NCI-H2081 (cell line): ENCODE measurements around the gene GAS7.

ENCODE experiments used
- DNase-seq, 2 experiments: peaks; one replicate each; lab custom pipeline; 2025; lab: John Stamatoyannopoulos, UW

Gene GAS7

GRCh38 chr17:9981344-9981915 lies 217.0 kb downstream of the GAS7 start:
- DNase-seq, result no peak

DNA sequence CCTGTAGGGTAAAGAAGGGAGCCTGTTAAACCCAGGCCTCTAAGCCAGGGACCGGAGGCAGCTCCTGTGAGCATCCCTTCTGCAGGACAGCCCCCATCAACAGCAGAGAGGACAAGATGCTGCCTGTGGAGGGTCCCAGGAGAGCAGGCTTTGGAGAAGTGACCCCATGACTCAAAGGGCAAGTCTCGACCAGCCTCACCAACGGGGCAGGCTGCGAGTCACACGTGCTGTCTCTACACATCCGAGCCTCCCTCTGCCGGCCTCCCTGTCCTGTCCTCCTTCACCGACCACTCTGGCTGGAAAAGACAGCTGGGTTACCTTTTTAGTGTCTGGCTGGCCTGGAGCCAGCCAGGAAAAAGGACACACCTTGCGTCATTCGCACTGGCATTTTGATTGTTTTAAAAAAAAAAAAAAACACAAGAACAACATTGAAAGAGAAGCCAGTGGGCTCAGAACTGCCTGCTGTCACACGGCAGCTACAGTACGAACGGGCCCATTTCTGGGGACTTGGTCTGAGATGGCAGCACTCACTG lies 218.9 kb downstream of the GAS7 start:
- no peak for DNase-seq

- DNase-seq, result no peak
These were observed 221.2 kb downstream of the GAS7 start for GRCh38 chr17:9977180-9977575.

- DNase-seq, result no peak
These were observed 221.9 kb downstream of the GAS7 start for GRCh38 chr17:9976283-9977179.

- no peak for DNase-seq
These were observed 223.7 kb downstream of the GAS7 start for GRCh38 chr17:9974448-9975381.

GRCh38 chr17:9973669-9974447 lies 224.5 kb downstream of the GAS7 start:
- no peak for DNase-seq

DNA sequence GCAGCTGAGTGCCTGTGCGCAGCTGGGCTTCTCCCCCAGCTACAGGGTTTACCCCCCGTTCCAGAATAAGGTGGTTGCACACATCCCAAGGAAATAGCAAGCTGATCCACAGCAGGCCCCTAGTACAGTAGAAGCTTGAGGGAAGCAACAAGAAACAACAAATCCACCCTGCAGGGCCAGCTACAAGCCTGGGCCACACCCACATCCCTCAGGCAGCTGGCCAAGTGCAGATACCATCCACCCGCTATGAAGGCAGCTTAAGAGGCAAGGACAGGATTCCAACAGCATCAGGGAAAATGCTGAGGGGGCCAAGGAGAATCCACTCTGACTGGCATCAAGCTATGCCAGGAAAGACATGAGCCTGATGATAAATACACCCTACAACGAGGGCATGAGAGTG lies 226.4 kb downstream of the GAS7 start:
- DNase-seq, result no peak

GRCh38 chr17:9969301-9969935 lies 229.0 kb downstream of the GAS7 start:
- no peak for DNase-seq

DNA sequence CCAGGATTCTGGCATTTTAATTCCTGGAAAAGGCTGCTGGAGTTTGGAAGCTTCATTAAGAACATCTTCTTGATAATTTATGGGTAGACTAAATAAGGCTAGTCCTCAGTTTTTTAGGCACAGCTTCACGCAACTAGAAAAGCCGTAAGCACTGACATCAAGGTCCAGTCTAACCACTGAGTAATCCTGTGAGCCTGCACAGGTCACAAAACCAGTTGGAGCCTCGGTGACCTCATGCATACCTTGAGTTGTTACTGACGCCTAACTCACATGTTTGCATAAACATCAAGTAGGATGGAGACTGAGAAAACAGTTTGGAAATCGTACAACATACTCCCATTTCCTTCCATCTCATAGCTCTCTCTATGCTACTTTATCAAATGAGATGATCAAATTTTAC lies 229.5 kb downstream of the GAS7 start:
- DNase-seq, result no peak

- no peak for DNase-seq
These were observed 230.4 kb downstream of the GAS7 start for GRCh38 chr17:9968008-9968407.

- peak in 1 of 2 experiments; percentile 0 for DNase-seq
These were observed 238.9 kb downstream of the GAS7 start for GRCh38 chr17:9959377-9959981.

- DNase-seq, result no peak
These were observed 239.7 kb downstream of the GAS7 start for GRCh38 chr17:9958586-9959281.

DNA sequence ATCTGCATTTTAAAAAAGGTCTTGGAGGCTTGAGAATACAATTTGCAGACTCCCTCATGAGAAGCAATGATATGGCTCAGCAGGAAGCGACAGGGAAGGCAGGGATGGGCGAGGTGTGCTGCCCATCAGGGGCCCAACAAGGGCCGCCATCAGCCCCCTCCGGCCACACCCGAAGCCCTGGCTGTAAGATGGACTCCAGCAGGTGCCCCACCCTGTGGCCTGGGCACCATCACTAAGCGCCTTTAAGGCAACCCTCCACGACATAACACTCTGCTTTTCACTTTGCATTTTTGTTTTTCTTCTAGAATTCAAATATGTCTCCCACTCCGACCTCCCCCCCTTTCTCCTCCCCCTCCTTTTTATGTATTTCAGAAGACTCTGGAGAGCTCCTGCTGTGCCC lies 241.2 kb downstream of the GAS7 start:
- no peak for DNase-seq

DNA sequence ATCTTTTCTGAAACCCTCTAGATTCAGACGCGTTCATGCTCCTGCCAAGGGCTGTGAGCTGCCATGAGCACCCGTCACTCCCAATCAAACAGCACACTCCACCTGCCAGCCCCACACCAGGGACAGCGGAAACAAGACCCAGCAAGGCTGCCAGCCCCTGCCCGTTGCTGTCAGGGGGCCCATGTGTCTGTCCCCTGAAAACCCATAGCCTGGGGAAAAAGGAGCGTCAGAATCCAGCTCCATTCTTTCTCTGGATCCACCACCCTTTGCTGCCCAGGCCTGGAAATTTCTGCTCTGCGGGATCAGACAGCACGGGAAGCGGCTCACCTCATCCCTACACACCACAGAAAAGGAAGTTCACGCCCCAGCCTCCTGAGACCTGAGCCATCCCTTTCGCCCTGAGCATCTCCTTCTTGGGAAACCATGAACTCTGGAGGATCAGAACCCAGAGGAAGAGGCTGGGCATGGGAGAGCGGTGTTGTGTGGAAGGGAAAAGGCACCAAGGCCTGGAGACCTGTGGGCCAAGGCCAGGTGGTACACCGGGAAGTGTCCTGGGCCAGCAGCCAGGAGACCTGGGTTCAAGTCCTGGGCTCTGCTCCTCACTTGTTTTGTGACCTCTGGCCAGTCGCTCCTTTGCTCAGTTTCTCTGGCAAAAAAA lies 241.8 kb downstream of the GAS7 start:
- DNase-seq, result no peak

GRCh38 chr17:9953492-9953891 lies 244.9 kb downstream of the GAS7 start:
- DNase-seq, result no peak

DNA sequence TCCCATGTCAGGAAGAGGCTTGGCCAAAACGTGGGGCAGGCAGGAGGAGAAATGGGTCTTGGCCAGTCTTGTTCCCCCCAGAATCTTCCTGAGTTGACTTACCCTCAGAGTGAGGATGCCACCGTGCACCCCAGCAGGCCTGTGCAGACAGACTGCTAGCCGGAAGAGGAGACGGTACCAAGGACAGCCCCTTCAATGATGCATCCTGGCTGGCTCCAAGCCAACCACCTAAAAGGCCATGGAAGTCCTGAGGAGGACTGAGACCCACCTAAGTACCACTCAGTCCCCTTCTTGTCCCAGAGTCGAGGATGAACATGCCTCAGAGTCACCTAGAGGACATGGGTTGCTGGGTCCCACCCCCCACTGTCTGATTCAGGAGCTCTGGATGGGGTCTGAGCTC lies 246.6 kb downstream of the GAS7 start:
- DNase-seq, result no peak

- DNase-seq, result no peak
These were observed 249.5 kb downstream of the GAS7 start for GRCh38 chr17:9948928-9949327.

DNA sequence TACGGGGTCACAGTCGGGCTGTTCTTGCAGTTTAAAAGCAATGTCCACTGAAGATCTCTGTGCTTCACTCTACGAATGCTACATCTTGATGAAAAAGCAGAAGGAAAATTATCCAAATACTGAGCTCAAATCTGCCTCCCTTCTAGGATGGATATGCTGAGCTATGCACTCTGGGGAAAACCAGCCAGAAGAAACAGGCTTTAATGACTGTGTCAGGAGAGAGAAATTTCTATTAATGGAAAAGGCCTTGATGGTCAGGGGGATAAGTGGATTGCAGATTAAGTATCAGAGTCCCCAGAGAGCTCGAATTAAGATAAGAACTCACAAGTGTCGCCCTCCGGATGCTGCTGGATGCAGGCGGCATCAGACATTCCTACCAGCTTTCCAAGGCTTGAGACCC lies 253.7 kb downstream of the GAS7 start:
- no peak for DNase-seq

DNA sequence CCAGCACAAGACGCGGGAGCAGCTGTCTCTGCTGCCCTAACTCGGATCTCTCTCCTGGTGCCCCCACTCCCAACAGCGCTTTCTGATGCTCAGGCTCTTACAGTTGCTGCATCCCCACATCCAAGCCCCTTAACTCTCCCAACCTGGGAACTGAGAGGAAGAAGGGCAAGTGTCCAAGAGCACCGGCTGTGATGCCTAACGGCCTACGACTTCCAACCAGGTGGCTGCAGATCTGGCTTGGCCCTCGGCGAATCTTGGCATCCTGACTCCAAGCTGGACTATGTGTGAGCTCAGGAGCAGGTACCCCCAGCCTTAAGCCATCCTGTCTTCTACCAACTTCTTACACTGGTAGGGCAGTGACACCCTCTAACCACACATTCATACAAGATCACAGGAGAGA lies 255.1 kb downstream of the GAS7 start:
- DNase-seq, result no peak
